NCI-H1930 (cell line): ENCODE measurements around the gene RASA2.
"Not testable (repeated sequence)": the region's sequence is repeated elsewhere in the genome, so short reads cannot be mapped to it uniquely, and the experiment has no call there.

Experiments used
- DNase-seq, 2 experiments: peaks; one replicate each; lab custom pipeline; 2025; lab: John Stamatoyannopoulos, UW

RASA2 gene

DNA sequence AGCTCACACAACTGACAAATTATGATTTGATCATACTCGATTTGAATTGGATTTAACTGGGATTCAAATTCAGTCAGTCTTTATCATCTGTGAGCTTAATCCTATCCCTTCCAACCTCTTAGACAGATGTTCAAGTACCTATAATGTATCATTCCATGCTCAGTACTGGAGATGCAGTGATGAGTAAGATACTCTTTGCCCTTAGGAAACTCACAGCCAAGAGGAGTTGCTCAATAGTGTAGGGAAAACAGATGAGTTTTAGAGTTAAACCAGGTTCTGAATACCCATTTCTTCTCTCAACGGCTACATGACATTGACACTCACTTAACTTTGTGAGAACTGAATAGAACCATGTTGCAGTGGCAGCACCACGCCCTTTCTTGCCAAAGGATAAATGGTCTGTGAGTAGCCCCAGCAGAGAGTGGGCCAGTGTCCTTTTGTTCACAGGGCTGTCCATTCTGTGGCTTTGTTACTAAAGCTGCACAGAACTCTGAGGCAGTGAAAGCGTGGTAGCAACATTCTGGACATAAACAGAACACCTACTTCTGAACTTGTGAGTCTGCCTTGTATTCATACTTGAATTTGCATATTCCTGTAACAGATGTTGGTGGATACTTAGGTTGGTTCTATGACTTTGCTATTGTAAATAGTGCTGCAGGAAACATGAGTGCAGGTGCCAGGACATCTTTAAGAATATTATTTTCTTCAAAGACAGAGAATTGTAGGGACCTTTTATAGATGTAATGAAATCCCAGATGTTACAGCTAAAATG lies 91.6 kb downstream of the RASA2 start:
- no peak for DNase-seq

GRCh38 chr3:141594357-141594756 lies 107.5 kb downstream of the RASA2 start:
- no peak for DNase-seq

DNA sequence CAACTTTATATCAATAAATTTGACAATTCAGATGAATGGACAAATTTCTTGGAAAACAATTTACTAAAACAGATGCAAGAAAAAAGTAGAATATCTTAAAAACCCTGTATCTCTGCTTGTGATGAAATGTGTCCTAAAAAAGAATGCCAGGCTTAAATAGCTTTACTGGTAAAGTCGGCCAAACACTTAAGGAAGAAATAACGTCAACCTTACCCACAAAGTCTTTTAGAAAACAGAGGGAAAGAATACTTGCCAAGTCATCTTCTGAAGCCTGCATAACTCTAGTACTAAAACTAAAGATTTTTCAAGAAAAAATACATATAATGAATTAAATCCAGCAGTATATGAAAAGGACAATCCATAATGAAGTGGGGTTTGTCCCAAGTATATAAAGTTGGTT lies 111.1 kb downstream of the RASA2 start:
- no peak for DNase-seq

- no peak for DNase-seq
Observed at GRCh38 chr3:141600331-141600730, 113.5 kb downstream of the RASA2 start.

DNA sequence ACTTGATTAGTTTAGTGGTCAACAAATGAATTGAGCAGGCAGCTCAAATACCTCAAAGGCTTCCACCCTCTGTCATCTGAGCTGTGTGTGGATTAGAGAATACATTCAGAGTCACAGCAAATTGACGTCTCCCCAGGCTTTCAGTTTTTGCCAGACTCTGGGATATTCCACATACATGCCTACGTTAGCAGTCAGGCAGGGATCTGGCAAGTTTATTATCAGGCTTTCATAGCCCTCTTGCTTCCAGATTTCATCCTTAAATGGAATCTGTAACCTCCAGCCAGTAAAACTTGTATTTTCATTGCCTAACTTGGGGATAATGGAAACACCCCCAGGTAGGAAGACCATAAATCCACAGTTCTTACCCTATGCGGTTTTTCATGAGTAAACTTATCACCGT lies 115.9 kb downstream of the RASA2 start:
- no peak for DNase-seq

- no peak for DNase-seq
Observed at GRCh38 chr3:141603473-141604035, 116.7 kb downstream of the RASA2 start.

GRCh38 chr3:141605883-141606282 lies 119.1 kb downstream of the RASA2 start:
- DNase-seq: no peak

- DNase-seq: no peak
Observed at GRCh38 chr3:141608438-141608837, 121.6 kb downstream of the RASA2 start.

GRCh38 chr3:141610939-141611338 lies 124.1 kb downstream of the RASA2 start:
- no peak for DNase-seq

- no peak for DNase-seq
Observed at GRCh38 chr3:141618103-141618910, 131.5 kb downstream of the RASA2 start.

DNA sequence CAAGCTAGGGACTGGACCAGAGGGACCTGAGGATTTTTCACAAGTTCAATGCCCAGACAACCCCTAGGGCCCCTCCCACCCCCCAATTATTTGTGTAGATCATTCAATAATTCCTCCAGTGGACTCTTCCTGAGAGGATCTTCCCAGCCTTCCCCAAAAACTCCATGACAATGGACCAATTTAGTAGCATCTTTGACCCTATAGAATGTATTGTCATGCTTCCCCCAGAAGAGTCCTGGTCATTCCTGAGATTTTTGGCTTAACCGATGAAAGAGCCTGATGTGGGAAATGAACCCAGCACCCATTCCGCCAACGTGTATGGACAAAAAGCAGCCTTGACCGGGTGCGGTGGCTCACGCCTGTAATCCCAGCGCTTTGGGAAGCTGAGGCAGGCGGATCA lies 132.1 kb downstream of the RASA2 start:
- no peak for DNase-seq

DNA sequence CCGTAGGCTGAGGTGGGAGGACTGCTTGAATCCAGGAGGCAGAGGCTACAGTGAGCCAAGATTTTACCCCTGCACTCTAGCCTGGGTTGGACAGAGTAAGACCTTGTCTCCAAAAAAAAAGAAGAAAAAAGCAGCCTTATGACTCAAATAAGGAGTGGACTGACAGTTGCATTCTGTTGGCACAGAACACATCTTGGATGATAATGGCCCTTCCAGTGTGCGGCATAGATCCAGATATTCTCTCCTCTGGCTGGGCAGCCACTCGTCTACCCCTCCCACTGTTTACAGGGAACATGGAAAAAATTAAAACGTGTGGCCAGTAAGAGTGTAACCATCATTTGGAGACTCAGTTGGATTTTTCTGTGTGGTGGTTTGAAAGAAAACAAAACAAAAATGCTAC lies 132.6 kb downstream of the RASA2 start:
- DNase-seq: no peak

- no peak for DNase-seq
Observed at GRCh38 chr3:141623691-141624090, 136.9 kb downstream of the RASA2 start.

GRCh38 chr3:141625506-141625905 lies 138.7 kb downstream of the RASA2 start:
- DNase-seq: no peak

DNA sequence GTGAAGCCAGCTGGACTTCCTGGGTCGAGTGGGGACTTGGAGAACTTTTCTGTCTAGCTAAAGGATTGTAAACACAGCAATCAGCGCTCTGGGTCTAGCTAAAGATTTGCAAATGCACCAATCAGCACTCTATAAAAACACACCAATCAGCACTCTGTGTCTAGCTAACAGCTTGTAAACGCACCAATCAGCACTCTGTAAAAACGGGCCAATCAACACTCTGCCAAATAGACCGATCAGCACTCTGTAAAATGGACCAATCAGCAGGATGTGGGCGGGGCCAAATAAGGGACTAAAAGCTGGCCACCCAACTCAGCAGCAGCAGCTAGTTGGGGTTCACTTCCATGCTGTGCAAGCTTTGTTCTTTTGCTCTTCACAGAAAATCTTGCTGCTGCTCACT lies 141.5 kb downstream of the RASA2 start:
- not testable (repeated sequence) for DNase-seq

GRCh38 chr3:141628868-141629441 lies 142.1 kb downstream of the RASA2 start:
- DNase-seq: not testable (repeated sequence)

GRCh38 chr3:141629976-141630375 lies 143.1 kb downstream of the RASA2 start:
- no peak for DNase-seq

GRCh38 chr3:141632779-141633374 lies 146.1 kb downstream of the RASA2 start:
- DNase-seq: no peak

DNA sequence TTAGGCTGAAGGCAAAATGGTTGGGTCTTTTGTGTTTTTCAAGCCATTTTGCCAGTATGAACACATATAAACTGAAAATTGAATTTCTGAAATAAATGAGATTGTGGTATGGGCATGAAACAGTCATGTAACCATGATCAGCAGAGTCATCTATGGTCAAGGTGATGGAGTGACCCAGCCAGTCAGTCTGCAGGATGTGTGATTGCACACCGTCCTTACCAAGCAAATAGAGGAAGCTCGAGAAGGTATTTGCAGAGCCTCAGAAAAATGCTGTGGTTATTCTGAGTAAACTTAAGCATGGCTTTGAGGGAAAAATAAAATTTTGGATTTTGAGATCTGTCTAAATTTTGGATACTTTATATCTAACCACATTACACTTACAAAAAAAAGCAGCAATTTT lies 155.4 kb downstream of the RASA2 start:
- no peak for DNase-seq

DNA sequence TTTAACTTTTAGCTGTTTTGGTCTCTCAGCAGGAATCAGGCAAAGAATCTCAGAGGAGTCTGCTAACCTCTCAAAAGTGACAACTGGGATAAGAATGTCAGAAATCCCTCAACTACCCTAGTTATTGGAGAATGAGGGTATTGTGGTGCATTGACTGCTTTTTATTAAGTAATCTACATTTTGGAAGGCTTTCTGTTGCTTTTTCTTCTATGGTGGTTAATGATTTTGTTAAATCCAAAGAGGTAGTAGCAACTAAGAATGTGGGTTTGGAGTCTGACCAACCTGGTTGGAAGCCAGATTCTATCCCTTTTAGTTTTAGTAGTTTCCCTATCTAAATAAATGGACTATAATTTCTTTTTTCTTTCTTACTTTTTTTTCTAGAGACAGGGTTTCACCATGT lies 156.6 kb downstream of the RASA2 start:
- DNase-seq: no peak

DNA sequence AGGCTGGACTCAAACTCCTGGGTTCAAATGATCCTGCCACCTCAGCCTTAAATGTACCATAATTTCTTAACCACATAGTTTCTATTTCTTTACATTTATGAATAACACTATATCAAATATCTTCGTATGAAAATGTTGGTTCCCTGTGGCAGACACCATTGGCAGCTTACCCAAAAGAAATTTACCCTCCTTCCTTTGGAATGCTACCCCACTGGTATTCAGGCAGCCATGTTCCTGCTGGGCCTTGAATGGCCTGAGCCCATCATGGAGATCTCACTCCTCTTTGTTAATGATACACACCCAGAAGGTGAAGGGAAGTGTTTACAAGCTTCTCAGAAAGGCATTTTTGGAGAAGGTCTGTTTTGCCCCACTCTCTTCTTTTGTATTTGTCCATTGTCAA lies 157.0 kb downstream of the RASA2 start:
- no peak for DNase-seq

GRCh38 chr3:141644931-141645330 lies 158.1 kb downstream of the RASA2 start:
- DNase-seq: peak in 1 of 2 experiments; percentile 9
